GM12878 (cell line): ENCODE measurements around the gene CCDC88C. TPM values are rescaled to one million over a fixed set of nuclear protein-coding genes. Genes with fewer than 3 reads are reported as not detected.

ENCODE experiments used
- ATAC-seq: fragments of 200-7000 bp; cut with Tn5 transposase; 3 replicates; pipeline ENCODE4 v1.9.1; 2020; ENCODE audit warnings: mild to moderate bottlenecking, moderate library complexity
- BruUV-seq: library from RNA; stranded (reverse); fragments of 400-500 nt; replicated peaks from 2 replicates; lab custom pipeline; 2021; lab: Mats Ljungman, UMichigan
- CTCF ChIA-PET: fragments of 300-600 bp; sonication (Branson Sonifier 250); formaldehyde crosslinking; extraction: SDS; loops from one replicate; lab custom pipeline; 2021; ENCODE audit warnings: inconsistent platforms; lab: Yijun Ruan, JAX
- POLR2A ChIA-PET: fragments of 350-600 bp; formaldehyde crosslinking; extraction: SDS; loops from one replicate; lab custom pipeline; 2021; ENCODE audit warnings: inconsistent platforms; lab: Charles Lee
- RAD21 ChIA-PET: fragments of 300-600 bp; sonication (Branson Sonifier 250); formaldehyde crosslinking; loops from one replicate; lab custom pipeline; 2023; ENCODE audit warnings: antibody characterized with exemption; ENCODE audit not compliant: unreplicated experiment; lab: Charles Lee
- SMC1A ChIA-PET: fragments of 300-600 bp; sonication (Branson Sonifier 250); formaldehyde crosslinking; loops from one replicate; lab custom pipeline; 2023; ENCODE audit not compliant: unreplicated experiment, uncharacterized antibody; lab: Charles Lee
- DNase-seq: peaks from one replicate; pipeline ENCODE4 v3.0.0-alpha.2; 2011; ENCODE audit warnings: low read depth, low spot score
- FAIRE-seq: peaks from 3 replicates; lab custom pipeline; 2011; peaks lifted over from hg19 to GRCh38; lab: Jason Lieb, UNC
- H2AFZ ChIP-seq: 2 replicates; pipeline ENCODE4 v1.6.0; 2011; ENCODE audit warnings: low read depth, low read length, control low read depth; ENCODE audit not compliant: control insufficient read depth
- H3K27ac ChIP-seq: 2 replicates; pipeline ENCODE4 v1.5.1; 2011; ENCODE audit warnings: control low read depth; ENCODE audit not compliant: control insufficient read depth, insufficient read depth
- H3K27me3 ChIP-seq, 2 experiments: replicated peaks in 1 of 2; 2 replicates each; pipeline versions ENCODE4 v1.6.0 to v1.6.1; 2011; ENCODE audit warnings: low read length in 1 of 2; ENCODE audit not compliant: control insufficient read depth in 2 of 2, insufficient read depth in 2 of 2
- H3K36me3 ChIP-seq, 2 experiments: 2 replicates each; pipeline ENCODE4 v1.5.1; 2011; ENCODE audit warnings: low read length in 1 of 2; ENCODE audit not compliant: control insufficient read depth in 2 of 2, insufficient read depth in 2 of 2
- H3K4me1 ChIP-seq: 2 replicates; pipeline ENCODE4 v1.6.1; 2011; ENCODE audit warnings: mild to moderate bottlenecking, low read length, moderate library complexity, mixed read lengths; ENCODE audit not compliant: control insufficient read depth, insufficient read depth
- H3K4me2 ChIP-seq: 2 replicates; pipeline ENCODE4 v1.6.0; 2011; ENCODE audit warnings: control low read depth; ENCODE audit not compliant: control insufficient read depth, insufficient read depth
- H3K4me3 ChIP-seq: fragments of 200-600 bp; sonication (generic); 2 replicates; pipeline ENCODE4 v1.5.1; 2016
- H3K79me2 ChIP-seq: 2 replicates; pipeline ENCODE4 v1.6.0; 2011; ENCODE audit warnings: low read length; ENCODE audit not compliant: control insufficient read depth, insufficient read depth
- H3K9ac ChIP-seq: 2 replicates; pipeline ENCODE4 v1.8.0; 2011; ENCODE audit warnings: low read length, control low read depth, mixed read lengths; ENCODE audit not compliant: control insufficient read depth, insufficient read depth
- H3K9me3 ChIP-seq: replicated peaks from 3 replicates; pipeline ENCODE4 v1.5.1; 2011; ENCODE audit warnings: mild to moderate bottlenecking, low read length; ENCODE audit not compliant: control insufficient read depth, insufficient read depth
- H4K20me1 ChIP-seq: 2 replicates; pipeline ENCODE4 v1.6.0; 2011; ENCODE audit not compliant: control insufficient read depth, insufficient read depth
- BACH1 ChIP-seq: fragments of 450-650 bp; IDR thresholded peaks from 2 replicates; pipeline ENCODE4 v1.6.1; 2017; ENCODE audit warnings: mild to moderate bottlenecking, borderline replicate concordance
- HDAC2 ChIP-seq: fragments of 200-600 bp; sonication (generic); IDR thresholded peaks from 2 replicates; pipeline ENCODE4 v1.6.1; 2017
- IRF4 ChIP-seq: IDR thresholded peaks from 2 replicates; pipeline ENCODE4 v1.6.1; 2011; ENCODE audit warnings: low read depth, low read length
- NBN ChIP-seq: fragments of 450-650 bp; IDR thresholded peaks from 2 replicates; pipeline ENCODE4 v1.6.1; 2016
- PAX8 ChIP-seq: fragments of 450-650 bp; IDR thresholded peaks from 2 replicates; pipeline ENCODE4 v1.6.1; 2017; ENCODE audit warnings: mild to moderate bottlenecking, moderate library complexity
- POLR2A ChIP-seq: IDR thresholded peaks from 2 replicates; pipeline ENCODE4 v1.6.1; 2011; ENCODE audit warnings: low read depth, mild to moderate bottlenecking, low read length
- RAD51 ChIP-seq: fragments of 450-650 bp; IDR thresholded peaks from 2 replicates; pipeline ENCODE4 v1.6.1; 2016; ENCODE audit warnings: moderate library complexity, mild to moderate bottlenecking, inconsistent platforms
- REST ChIP-seq: IDR thresholded peaks from 2 replicates; pipeline ENCODE4 v1.6.1; 2012; ENCODE audit warnings: mild to moderate bottlenecking, low read depth, low read length
- SIN3A ChIP-seq: IDR thresholded peaks from 2 replicates; pipeline ENCODE4 v1.6.1; 2012; ENCODE audit warnings: low read depth, low read length, improper control_type of control experiment
- SREBF1 ChIP-seq: IDR thresholded peaks from 2 replicates; pipeline ENCODE4 v1.6.1; 2012; ENCODE audit warnings: mild to moderate bottlenecking, low read length
- SUPT20H ChIP-seq: IDR thresholded peaks from 2 replicates; pipeline ENCODE4 v1.6.1; 2011; ENCODE audit warnings: low read depth, mild to moderate bottlenecking, low read length, moderate library complexity, borderline replicate concordance; ENCODE audit not compliant: control insufficient read depth
- ZNF207 ChIP-seq: fragments of 450-650 bp; IDR thresholded peaks from 2 replicates; pipeline ENCODE4 v1.6.1; 2014; ENCODE audit warnings: antibody characterized with exemption, mild to moderate bottlenecking, borderline replicate concordance
- ZNF24 ChIP-seq: fragments of 450-650 bp; IDR thresholded peaks from 2 replicates; pipeline ENCODE4 v1.6.1; 2017; ENCODE audit warnings: antibody characterized with exemption, mild to moderate bottlenecking
- WGBS: methylation state at CpG from one replicate; pipeline ENCODE4 v1.1.6; 2016; ENCODE audit warnings: low lambda C conversion rate; ENCODE audit not compliant: insufficient replicate concordance, insufficient coverage; ENCODE audit errors: missing lambda C conversion rate; 5-methylcytosine and 5-hydroxymethylcytosine counted together
- in situ Hi-C: fragments of 300-500 bp; cut with MboI; formaldehyde crosslinking; loops from 9 replicates; pipeline ENCODE4 v1.14.3; 2018; ENCODE audit warnings: mixed read lengths
- intact Hi-C: fragments of 100-400 bp; cut with micrococcal nuclease; formaldehyde crosslinking; loops from one replicate; pipeline ENCODE4 v1.14.2; 2022; ENCODE audit not compliant: unreplicated experiment
- polyA plus RNA-seq, 11 experiments: library from polyadenylated mRNA; depleted of rRNA in 4 of 11; unstranded in 6 of 11; stranded (reverse) in 5 of 11; fragments of >200 nt; fragmentation: Nextera tagmentation in 4 of 11; fragmentation: Illumina TruSeq in 1 of 11; extraction: Ambion mirVana in 4 of 11; extraction: Trizol in 1 of 11; gene quantifications; 1 replicate in 1 of 11; 2 replicates in 10 of 11; pipeline versions ENCODE4 v1.2.1 to v1.2.3, GENCODE V29; 2011 to 2016; ENCODE audit warnings: inconsistent platforms in 2 of 11, missing spikeins in 2 of 11, low read depth in 1 of 11
- total RNA-seq, 4 experiments: library from RNA; depleted of rRNA in 3 of 4; stranded (reverse); fragments of >200 nt in 3 of 4; fragmentation: Illumina TruSeq in 1 of 4; extraction: Trizol in 1 of 4; gene quantifications; 2 replicates each; pipeline versions ENCODE4 v1.2.1 to v1.2.3, GENCODE V29; 2013 to 2021

Gene CCDC88C
- total and polyA plus RNA-seq, 10 of the 15 experiments (the other 5 are each of a cell fraction or from before 2014, with no cell fraction given), result 4.0 to 79.6 (median 36.6) TPM

DNA sequence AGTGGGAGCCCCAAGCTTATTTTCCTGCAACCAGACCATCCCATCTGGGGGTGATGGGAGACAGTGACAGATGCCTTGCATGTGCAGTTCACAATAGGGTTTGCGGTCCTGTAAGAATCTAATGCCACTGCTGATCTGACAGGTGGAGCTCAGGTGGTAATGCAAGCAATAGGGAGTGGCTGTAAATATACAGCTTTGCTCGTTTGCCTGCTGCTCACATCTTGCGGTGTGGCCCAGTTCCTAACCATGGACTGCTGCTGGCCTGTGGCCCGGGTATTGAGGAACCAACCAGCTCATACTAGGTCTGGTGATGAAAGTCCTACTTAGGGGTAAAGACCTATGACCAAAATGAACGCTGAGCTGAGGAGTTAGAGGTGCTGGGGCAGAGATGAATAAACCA lies 36.1 kb upstream of the CCDC88C start:
- WGBS, result 69% methylated on average over 5 of the region's 5 CpGs
- peak; percentile 36 for ATAC-seq
- POLR2A ChIA-PET, result no interaction called here

DNA sequence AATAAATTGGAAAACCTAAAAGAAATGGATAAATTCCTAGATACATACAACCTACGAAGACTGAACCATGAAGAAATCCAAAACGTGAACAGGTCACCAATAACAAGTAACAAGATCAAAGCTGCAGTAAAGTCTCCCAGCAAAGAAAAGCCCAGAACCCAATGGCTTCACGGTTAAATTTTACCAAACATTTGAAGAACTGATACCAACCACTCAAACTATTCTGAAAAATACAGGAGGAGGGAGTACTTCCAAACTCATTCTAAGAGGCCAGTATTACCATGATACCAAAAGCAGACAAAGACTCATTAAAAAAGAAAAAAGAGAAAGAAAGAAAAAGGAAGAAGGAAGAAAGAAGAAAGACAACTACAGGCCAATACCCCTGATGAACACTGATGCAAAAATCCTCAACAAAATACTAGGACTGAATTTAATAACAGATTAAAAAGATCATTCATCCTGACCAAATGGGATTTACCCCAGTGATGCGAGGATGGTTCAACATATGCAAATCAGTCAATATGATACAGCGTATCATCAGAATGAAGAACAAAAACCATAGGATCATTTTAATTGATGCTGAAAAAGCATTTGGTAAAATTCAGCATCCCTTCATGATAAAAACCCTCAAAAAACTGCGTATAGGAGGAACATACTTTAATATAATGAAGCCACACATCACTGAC lies 26.9 kb upstream of the CCDC88C start:
- H3K9ac ChIP-seq, result no peak overlapping the region
- H3K9me3 ChIP-seq, result no peaks in the 10 kb centered on the region; the same call in 2 of the 3 replicates
- RAD21 ChIA-PET, result no interaction called here
- H3K27me3 ChIP-seq, result no peaks in the 10 kb centered on the region
- no peak overlapping the region for H3K4me2 ChIP-seq
- ATAC-seq, result peak; percentile 56
- no peak for DNase-seq
- no peak overlapping the region for H2AFZ ChIP-seq
- H3K79me2 ChIP-seq, result no peaks in the 10 kb centered on the region
- in situ Hi-C loops (no loop called here), intact Hi-C loops (no loop called here)
- no peaks in the 10 kb centered on the region for H4K20me1 ChIP-seq
- H3K4me3 ChIP-seq, result no peak overlapping the region
- H3K27ac ChIP-seq, result no peak overlapping the region
- SMC1A ChIA-PET, result interaction anchor here (1.5 to 1.9 kb wide), 2 partner anchors 33 to 40 kb away, joined by 5 read pairs; no protein-coding TSS in a partner anchor
- CTCF ChIA-PET, result interaction anchor here (0.8 to 1.9 kb wide), 4 partner anchors 9 to 541 kb away, joined by 3 to 7 read pairs (median 4); no protein-coding TSS in a partner anchor
- H3K4me1 ChIP-seq, result no peaks in the 10 kb centered on the region
- WGBS, result 36% methylated on average over 6 of the region's 6 CpGs
- H3K36me3 ChIP-seq, result no peaks in the 10 kb centered on the region
- POLR2A ChIA-PET, result no interaction called here
- no TSS peak for BruUV-seq
- no peak for FAIRE-seq
- TF ChIP-seq NBN, result 0 out of 2 replicates have a peak, but pooled peaks have one; percentile 18
- TF ChIP-seq ZNF24, result 0 out of 2 replicates have a peak, but pooled peaks have one; percentile 13
- no peak for TF ChIP-seq ZNF207
- no peak for TF ChIP-seq REST
- no peak for TF ChIP-seq HDAC2
- TF ChIP-seq SIN3A, result no peak
- no peak for TF ChIP-seq SREBF1
- TF ChIP-seq BACH1, result no peak

More for the DNA sequence above, 36.1 kb upstream of the CCDC88C start:
- H3K36me3 ChIP-seq, result peaks cover 3 to 17% of the 10 kb centered on the region in 2 experiments
- ChIA-PET CTCF (interaction anchor here (0.6 to 1.1 kb wide), 2 partner anchors 9 to 545 kb away, joined by 3 read pairs; no protein-coding TSS in a partner anchor), SMC1A (interaction anchor here (0.6 to 1.6 kb wide), 4 partner anchors 8 to 54 kb away, joined by 3 to 4 read pairs (median 3); no protein-coding TSS in a partner anchor), RAD21 (interaction anchor here (1.2 kb wide), 1 partner anchor 38 kb away, joined by 3 read pairs; no protein-coding TSS in a partner anchor)
- no peak overlapping the region for H3K9ac ChIP-seq
- no peak for DNase-seq
- no TSS peak for BruUV-seq
- H3K4me2 ChIP-seq, result no peak overlapping the region
- H2AFZ ChIP-seq, result no peak overlapping the region
- intact Hi-C loops (no loop called here), in situ Hi-C loops (no loop called here)
- no peaks in the 10 kb centered on the region for H3K27me3 ChIP-seq
- no peaks in the 10 kb centered on the region for H3K4me1 ChIP-seq
- no peaks in the 10 kb centered on the region for H3K9me3 ChIP-seq
- TF ChIP-seq RAD51 (no peak), POLR2A (peak; percentile 49; the same call in 1 of the 2 replicates), SUPT20H (no peak), IRF4 (no peak), PAX8 (no peak)
- H4K20me1 ChIP-seq, result no peaks in the 10 kb centered on the region
- H3K4me3 ChIP-seq, result no peak overlapping the region
- no peak for FAIRE-seq
- no peak overlapping the region for H3K27ac ChIP-seq
- no peaks in the 10 kb centered on the region for H3K79me2 ChIP-seq
